Astrocyte (in vitro differentiated cells and primary cell): ENCODE measurements around the gene SPAG5. TPM values are rescaled to one million over a fixed set of nuclear protein-coding genes. Genes with fewer than 3 reads are reported as not detected.

ENCODE experiments used
- DNase-seq: peaks from one replicate; pipeline ENCODE4 v3.0.0-alpha.2; 2010; ENCODE audit warnings: low read depth
- FAIRE-seq: peaks from 2 replicates; lab custom pipeline; 2011; peaks lifted over from hg19 to GRCh38; lab: Jason Lieb, UNC
- H2AFZ ChIP-seq: 2 replicates; pipeline ENCODE4 v1.6.0; 2012; ENCODE audit warnings: low read depth, low read length, inconsistent platforms
- H3K27ac ChIP-seq: 2 replicates; pipeline ENCODE4 v1.5.1; 2011; ENCODE audit warnings: low read depth, low read length, inconsistent platforms
- H3K27me3 ChIP-seq: 2 replicates; pipeline ENCODE4 v1.6.0; 2011; ENCODE audit warnings: low read length, inconsistent platforms; ENCODE audit not compliant: insufficient read depth
- H3K36me3 ChIP-seq: 2 replicates; pipeline ENCODE4 v1.5.1; 2011; ENCODE audit warnings: low read length, inconsistent platforms; ENCODE audit not compliant: insufficient read depth
- H3K4me1 ChIP-seq: 2 replicates; pipeline ENCODE4 v1.5.1; 2011; ENCODE audit warnings: low read length, inconsistent platforms; ENCODE audit not compliant: insufficient read depth
- H3K4me2 ChIP-seq: 2 replicates; pipeline ENCODE4 v1.6.0; 2012; ENCODE audit warnings: low read length, inconsistent platforms
- H3K4me3 ChIP-seq: 2 replicates; pipeline ENCODE4 v1.5.1; 2011; ENCODE audit warnings: low read depth, mild to moderate bottlenecking, low read length, inconsistent platforms; ENCODE audit not compliant: insufficient read depth
- H3K79me2 ChIP-seq: 2 replicates; pipeline ENCODE4 v1.6.0; 2012; ENCODE audit warnings: mild to moderate bottlenecking, low read length, inconsistent platforms; ENCODE audit not compliant: insufficient read depth
- H3K9ac ChIP-seq: 2 replicates; pipeline ENCODE4 v1.6.0; 2012; ENCODE audit warnings: mild to moderate bottlenecking, low read length, inconsistent platforms
- H3K9me3 ChIP-seq: 2 replicates; pipeline ENCODE4 v1.5.1; 2012; ENCODE audit warnings: low read depth, mild to moderate bottlenecking, low read length, inconsistent platforms; ENCODE audit not compliant: insufficient read depth
- H4K20me1 ChIP-seq: 2 replicates; pipeline ENCODE4 v1.6.0; 2012; ENCODE audit warnings: low read length, inconsistent platforms; ENCODE audit not compliant: insufficient read depth
- H3K27ac Mint-ChIP-seq: one replicate; pipeline ENCODE4 v1.8.0; 2021; ENCODE audit warnings: mild to moderate bottlenecking, mixed read lengths; ENCODE audit not compliant: unreplicated experiment
- H3K27me3 Mint-ChIP-seq: one replicate; pipeline ENCODE4 v1.8.0; 2021; ENCODE audit warnings: low read depth, mixed read lengths; ENCODE audit not compliant: unreplicated experiment
- H3K36me3 Mint-ChIP-seq: one replicate; pipeline ENCODE4 v1.8.0; 2021; ENCODE audit warnings: low read depth, mixed read lengths; ENCODE audit not compliant: unreplicated experiment
- H3K4me1 Mint-ChIP-seq: one replicate; pipeline ENCODE4 v1.8.0; 2021; ENCODE audit warnings: low read depth, mixed read lengths; ENCODE audit not compliant: unreplicated experiment
- H3K4me3 Mint-ChIP-seq: one replicate; pipeline ENCODE4 v1.8.0; 2021; ENCODE audit warnings: mild to moderate bottlenecking, moderate library complexity, mixed read lengths; ENCODE audit not compliant: unreplicated experiment
- H3K9me3 Mint-ChIP-seq: one replicate; pipeline ENCODE4 v1.8.0; 2021; ENCODE audit warnings: mild to moderate bottlenecking, mixed read lengths; ENCODE audit not compliant: unreplicated experiment
- CTCF ChIP-seq: IDR thresholded peaks from 2 replicates; pipeline ENCODE4 v1.5.1; 2011; ENCODE audit warnings: low read depth, mild to moderate bottlenecking, inconsistent platforms, low read length, moderate library complexity; ENCODE audit not compliant: insufficient read depth
- EZH2 ChIP-seq: IDR thresholded peaks from 2 replicates; pipeline ENCODE4 v1.6.1; 2012; ENCODE audit warnings: mild to moderate bottlenecking, low read length, inconsistent platforms; ENCODE audit not compliant: insufficient read depth
- total RNA-seq: library from RNA; stranded (reverse); gene quantifications from 2 replicates; pipeline ENCODE4 v1.2.1, GENCODE V29; 2021

Gene SPAG5
- total RNA-seq, 1 donor from 2014 or later = 8.7 TPM

GRCh38 chr17:28530926-28531325, 67.9 kb downstream of the SPAG5 start:
- peak overlapping the region; percentile 58 for H3K27ac Mint-ChIP-seq
- DNase-seq = no peak

GRCh38 chr17:28530250-28530649, 68.6 kb downstream of the SPAG5 start:
- no peak for FAIRE-seq
- Mint-ChIP-seq H3K4me3 (no peak overlapping the region), H3K27ac (no peak overlapping the region), H3K36me3 (peaks cover 3% of the 10 kb centered on the region), H3K4me1 (peaks cover 8% of the 10 kb centered on the region), H3K27me3 (peaks cover 32% of the 10 kb centered on the region), H3K9me3 (no peaks in the 10 kb centered on the region)
- Histone ChIP-seq H3K27me3 (peaks cover 5% of the 10 kb centered on the region), H3K27ac (no peak overlapping the region), H3K4me3 (no peak overlapping the region), H3K4me2 (no peak overlapping the region), H3K4me1 (peaks cover 9% of the 10 kb centered on the region), H3K36me3 (no peaks in the 10 kb centered on the region), H3K79me2 (no peaks in the 10 kb centered on the region), H4K20me1 (no peaks in the 10 kb centered on the region), H2AFZ (no peak overlapping the region), H3K9me3 (no peaks in the 10 kb centered on the region), H3K9ac (no peak overlapping the region)
- DNase-seq = no peak
- TF ChIP-seq CTCF (no peak), EZH2 (no peak)

More at GRCh38 chr17:28530926-28531325, 67.9 kb downstream of the SPAG5 start:
- FAIRE-seq = no peak
- Histone ChIP-seq H3K27me3 (peaks cover 5% of the 10 kb centered on the region), H3K4me3 (no peak overlapping the region), H2AFZ (no peak overlapping the region), H3K27ac (no peak overlapping the region), H3K36me3 (no peaks in the 10 kb centered on the region), H3K9ac (no peak overlapping the region), H4K20me1 (no peaks in the 10 kb centered on the region), H3K4me1 (peaks cover 4% of the 10 kb centered on the region), H3K4me2 (no peak overlapping the region), H3K9me3 (no peaks in the 10 kb centered on the region), H3K79me2 (no peaks in the 10 kb centered on the region)
- Mint-ChIP-seq H3K27me3 (peaks cover 37% of the 10 kb centered on the region), H3K9me3 (no peaks in the 10 kb centered on the region), H3K4me1 (peaks cover 2% of the 10 kb centered on the region), H3K36me3 (peaks cover 3% of the 10 kb centered on the region), H3K4me3 (no peak overlapping the region)
- no peak for TF ChIP-seq CTCF
- no peak for TF ChIP-seq EZH2

GRCh38 chr17:28529013-28529400, 69.8 kb downstream of the SPAG5 start:
- Mint-ChIP-seq H3K36me3 (no peaks in the 10 kb centered on the region), H3K4me1 (peaks cover 12% of the 10 kb centered on the region), H3K4me3 (no peak overlapping the region), H3K27ac (no peak overlapping the region), H3K9me3 (no peaks in the 10 kb centered on the region), H3K27me3 (peaks cover 26% of the 10 kb centered on the region)
- Histone ChIP-seq H3K9me3 (no peaks in the 10 kb centered on the region), H3K36me3 (no peaks in the 10 kb centered on the region), H3K79me2 (no peaks in the 10 kb centered on the region), H4K20me1 (no peaks in the 10 kb centered on the region), H3K27ac (no peak overlapping the region), H3K27me3 (peaks cover 5% of the 10 kb centered on the region), H3K9ac (no peak overlapping the region), H3K4me2 (no peak overlapping the region), H3K4me3 (no peak overlapping the region), H3K4me1 (peaks cover 15% of the 10 kb centered on the region), H2AFZ (no peak overlapping the region)
- DNase-seq (no peak), FAIRE-seq (no peak)
- TF ChIP-seq EZH2 = no peak
- no peak for TF ChIP-seq CTCF
